Inferior parietal cortex (tissue), 1 donor: ENCODE results near the gene ERGIC2.

Experiments
- DNase-seq: peaks from one replicate; pipeline ENCODE4 v3.0.0-alpha.2; 2016; ENCODE audit errors: extremely low spot score

The ERGIC2 gene

DNA sequence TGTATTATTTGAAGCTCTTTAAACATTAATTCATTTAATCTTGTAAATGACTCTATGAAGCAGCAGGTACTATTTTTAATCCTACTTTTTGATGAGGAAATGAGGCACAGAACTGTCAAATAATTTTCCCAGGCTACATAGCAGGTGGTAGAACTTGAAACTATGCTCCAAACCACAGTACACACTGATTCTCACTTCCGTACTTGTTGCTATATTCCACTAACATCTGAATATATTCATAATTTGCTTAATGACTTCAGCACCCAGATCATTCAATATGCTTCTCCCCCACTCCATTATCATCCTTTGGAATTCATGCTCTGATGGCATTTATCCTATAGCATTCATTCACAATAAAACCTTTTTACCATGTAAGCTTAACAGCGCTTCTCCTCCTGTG is 4.9 kb downstream of the ERGIC2 start:
- no peak for DNase-seq

DNA sequence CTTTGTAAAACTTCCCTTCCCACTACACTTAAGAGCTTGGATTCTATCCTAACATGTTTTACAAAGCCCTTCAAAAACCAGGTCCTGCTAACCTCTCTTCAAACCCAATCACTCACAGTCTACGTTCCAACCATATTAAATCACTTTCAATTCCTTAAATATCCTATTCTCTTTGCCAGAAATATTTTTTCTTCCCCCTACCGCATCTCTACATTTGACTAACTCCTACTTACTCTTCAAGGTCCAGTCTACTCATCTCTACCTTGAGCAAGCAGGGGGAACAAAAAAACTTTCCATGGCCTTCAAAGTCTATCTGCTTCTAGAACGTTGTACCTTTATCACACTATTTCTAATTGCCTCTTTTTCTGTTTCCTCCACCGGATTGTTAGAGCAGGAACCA is 6.1 kb downstream of the ERGIC2 start:
- no peak for DNase-seq

DNA sequence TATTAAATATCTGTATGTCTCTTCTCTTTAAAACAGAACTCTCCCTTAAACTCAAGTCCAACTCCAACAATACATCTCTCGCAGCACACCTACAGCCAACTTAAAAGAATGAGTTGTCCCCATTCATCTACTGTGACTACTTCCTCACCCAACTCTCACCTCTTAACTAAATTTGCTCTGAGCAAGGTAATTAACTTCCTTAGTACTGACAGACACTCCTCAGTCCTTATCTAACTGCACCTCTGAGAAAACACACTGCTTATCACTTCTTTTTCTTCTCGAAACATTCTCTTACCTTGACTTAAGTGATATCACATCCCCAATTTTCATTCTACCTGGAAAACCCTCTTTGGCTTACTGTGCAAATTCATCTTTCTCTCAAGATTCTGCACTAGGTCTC is 7.0 kb downstream of the ERGIC2 start:
- DNase-seq = no peak

DNA sequence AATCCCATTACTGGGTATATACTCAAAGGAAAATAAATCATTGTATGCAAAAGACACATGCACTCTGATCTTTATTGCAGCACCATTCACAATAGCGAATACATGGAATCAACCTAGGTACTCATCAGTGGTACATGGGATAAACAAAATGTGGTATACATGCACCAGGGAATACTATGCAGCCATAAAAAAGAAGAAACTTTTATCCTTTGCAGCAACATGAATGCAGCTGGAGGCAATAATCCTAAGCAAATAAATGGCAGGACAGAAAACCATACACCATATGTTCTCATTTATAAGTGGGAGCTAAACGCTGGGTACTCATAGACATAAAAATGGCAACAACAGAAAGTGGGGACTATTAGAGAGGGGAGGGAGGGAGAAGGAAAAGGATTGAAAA is 15.9 kb downstream of the ERGIC2 start:
- no peak for DNase-seq

DNA sequence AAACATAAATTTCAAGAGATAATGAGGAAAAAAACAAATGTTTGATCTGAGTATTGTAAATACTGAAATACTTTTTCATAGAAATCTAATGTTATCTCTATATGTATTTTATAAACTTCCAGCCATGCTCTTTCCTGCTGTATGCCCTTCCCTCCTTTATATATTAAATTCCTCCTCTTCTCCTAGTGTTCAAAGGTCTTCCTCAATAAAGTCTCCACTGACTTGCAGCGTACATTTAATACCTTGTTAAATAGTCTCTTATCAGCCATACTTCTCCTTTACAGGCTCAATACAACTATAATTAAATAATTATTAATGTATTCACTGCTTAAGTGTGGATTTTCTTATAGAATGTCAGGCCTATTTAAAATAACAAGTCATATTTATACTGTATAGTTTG is 26.0 kb downstream of the ERGIC2 start:
- no peak for DNase-seq

DNA sequence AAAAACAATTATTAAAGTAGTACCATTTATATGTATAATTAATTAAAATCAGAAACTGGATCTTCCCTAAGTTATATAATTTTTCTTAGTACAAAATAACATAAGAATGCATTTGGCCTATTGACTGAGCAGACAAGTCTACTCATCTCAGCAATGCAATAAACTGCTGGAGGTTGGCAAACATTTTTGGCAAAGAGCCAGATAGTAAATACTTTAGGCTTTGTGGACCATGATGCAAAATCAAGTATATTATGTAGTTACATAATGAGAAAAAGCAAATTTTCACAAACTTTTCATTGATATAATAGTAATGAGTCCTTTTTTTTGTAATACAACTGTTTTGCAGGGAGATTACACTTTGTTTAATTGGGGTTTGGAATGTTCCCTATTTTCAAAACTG is 30.9 kb downstream of the ERGIC2 start:
- no peak for DNase-seq

DNA sequence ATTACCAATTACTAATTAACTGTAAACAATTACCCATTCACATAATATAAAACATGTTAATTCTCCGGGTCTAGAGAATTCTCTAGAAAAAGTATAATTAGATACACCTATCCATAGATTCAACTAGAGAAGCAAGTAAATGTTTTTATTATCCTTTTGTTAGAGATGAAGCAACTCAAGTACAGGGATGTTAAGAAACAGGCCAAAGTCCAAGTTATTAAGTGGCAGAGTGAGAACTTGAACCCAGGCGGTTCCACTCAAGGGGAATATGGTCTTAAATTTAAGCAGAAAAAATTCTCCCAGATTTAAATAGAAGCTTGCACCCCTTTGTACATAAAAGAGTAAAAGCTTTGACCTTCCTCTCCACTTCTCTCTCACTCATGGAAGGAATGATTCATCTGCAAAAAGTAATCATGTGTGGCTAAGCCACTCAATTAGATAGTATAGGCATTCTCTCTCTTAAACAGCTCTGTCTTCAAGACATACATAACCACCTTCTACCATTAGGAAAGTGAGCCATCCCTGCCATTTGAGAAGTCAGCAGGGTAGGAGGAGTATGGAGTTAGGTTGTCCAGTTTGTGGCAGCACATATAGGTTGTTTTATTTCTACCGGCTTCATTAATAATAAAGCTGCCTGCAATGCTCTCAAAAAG is 34.1 kb downstream of the ERGIC2 start:
- no peak for DNase-seq

DNA sequence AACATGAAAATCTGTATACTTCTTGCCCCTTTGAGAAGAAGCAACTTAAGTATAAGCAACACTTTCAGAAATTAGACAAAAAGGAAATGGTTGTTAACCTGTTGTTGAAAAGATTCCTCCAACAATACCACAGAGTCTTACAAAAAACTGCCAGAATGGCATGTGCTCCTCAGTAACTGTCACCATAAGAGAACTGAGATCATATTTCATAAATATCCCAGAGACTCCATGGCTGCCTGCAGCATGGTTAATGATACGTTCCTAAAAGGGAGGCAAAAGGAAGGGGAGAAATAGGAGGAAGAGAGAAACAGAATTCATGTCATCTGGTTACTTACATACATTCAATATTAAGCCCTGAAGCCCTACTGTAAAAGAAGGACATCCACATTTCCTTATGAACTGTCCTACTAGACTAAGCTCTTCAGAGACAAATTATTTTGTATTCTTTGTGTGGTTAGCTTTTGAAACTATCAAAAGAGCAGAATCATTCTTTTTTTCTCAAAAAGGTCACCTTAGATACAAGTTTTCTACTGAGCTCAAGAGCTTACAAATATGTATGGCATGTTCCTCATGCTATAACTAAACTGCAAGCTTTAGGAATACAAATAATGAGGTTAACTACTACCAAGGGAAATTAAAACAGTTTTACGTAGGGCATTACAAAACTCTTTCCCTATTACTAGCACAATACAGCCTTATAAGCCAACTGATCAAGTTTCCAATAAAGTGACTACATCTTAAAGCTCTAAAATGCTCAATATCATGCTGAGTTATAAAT is 37.8 kb downstream of the ERGIC2 start:
- no peak for DNase-seq

DNA sequence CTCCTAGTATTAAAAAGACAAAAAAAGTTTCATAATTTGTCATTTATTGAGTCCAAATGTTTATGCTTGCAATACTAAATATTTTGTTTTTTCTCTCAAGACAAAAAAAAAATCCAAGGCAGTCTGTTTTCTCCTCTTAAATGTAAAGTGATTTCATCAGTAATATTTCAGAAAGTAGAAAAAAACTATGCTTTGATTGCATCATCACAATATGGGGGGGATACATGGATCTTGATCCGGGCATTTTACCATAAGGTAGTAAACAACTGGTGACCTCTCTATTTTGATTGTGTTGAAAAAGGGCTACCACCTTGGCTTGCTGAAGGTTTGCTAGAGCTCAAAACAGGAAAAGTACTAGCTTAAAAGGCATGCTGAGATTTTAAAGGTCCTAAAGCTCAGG is 43.6 kb downstream of the ERGIC2 start:
- no peak for DNase-seq

DNA sequence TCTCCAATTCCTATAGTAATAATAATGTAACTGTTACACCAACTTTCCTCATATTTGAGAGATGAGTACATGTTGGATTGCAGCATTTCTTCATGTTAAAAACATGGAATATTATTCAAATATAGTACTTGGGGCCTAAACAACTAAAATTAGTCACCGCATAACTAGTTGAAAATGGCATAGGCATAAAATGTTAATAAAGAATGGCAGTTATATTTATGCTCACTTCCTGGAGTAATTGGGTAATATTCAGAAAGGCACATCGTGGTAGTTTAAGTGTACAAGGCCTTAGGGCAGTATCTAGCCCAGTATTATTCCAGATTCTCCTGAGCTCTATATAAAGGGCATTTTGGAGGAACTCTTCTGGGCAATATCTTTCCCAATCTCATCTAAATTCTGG is 46.0 kb downstream of the ERGIC2 start:
- DNase-seq = no peak

DNA sequence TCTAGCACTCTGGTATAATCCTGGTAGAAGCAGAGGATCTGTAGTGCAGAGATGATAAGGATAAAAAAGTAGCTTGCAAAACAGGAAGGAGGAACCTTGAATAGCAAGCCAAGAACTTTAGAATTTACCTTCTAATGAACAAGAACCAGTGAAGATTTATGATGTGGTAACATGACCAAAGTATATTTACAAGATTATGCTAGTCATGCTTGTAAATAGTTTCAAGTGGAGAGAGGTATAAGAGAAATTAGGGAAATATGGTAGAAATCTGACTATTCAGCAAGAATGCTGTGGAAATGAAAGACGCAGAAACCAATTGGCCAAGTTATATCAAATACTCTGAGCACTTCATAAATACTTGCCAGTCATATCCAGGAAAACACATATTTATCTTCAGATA is 47.8 kb downstream of the ERGIC2 start:
- no peak for DNase-seq

DNA sequence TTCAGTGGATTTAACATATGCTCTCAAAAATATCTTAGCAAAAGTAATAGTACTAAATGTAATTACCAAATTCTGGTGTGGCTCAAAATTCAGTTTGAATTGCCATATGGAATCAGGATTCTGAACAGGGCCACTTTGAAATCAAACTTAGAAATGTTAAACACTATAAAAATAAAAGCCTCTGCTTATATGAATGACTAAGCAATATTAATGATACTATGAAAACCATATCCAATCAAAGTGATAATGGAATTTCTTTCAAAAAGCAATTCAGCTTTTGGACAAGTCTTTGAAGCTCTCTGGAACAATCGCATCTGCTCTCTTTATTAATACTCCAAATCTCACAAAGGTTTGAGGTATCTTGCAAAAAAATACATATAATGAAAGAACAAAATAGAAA is 51.6 kb downstream of the ERGIC2 start:
- DNase-seq = no peak

DNA sequence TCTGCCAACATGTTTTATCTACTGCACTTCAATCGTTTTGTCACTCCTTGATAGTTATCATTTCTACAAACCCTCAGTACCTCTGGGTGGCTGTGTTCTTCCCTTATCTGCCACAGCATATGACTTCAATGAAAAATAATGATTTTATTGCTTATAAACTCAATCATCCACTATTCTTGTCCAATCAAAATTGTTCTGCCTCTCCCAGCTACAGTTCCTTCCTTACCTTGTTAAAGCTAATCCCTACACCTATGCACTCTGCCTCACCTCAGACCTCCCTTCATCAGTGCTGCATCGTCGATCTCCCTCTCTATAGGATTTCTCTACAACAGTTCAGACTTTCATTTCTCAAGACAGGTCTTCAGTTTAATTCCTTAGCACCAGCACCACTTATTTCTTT is 58.8 kb downstream of the ERGIC2 start:
- no peak for DNase-seq

DNA sequence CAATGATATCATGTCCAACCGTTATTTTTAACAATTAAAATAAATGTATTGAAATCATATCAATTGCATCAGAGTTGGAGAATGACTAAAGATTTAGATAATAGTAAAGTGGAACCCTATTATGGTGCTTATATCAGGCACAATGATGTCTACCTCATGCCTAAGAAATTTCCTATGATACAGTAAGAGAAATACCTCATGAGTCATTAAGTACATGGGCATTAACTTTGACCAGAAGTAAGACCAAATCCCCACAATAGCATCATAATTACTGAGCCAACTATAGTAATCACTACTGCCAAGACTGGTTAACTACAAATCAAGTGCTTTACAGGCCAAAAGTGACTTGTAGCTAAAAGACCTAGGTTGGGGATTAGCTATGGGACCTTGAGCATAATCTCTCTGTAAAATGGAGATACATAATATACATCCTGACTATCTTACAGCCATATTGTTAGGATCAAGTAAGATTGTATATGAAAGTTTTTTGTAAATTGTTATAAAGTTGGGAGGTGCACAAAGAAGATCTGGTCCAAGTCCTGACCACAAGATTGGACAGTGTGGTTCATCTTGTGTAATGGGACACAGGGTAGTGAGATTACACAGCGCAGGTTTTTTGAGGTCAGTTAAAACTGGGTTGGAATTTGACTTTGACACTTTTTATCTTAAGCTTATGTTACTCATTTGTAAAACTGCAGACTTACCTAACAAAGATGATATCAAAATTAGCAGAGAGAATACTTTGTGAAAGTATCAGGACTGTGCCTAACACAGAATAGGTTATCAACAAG is 60.5 kb downstream of the ERGIC2 start:
- no peak for DNase-seq

DNA sequence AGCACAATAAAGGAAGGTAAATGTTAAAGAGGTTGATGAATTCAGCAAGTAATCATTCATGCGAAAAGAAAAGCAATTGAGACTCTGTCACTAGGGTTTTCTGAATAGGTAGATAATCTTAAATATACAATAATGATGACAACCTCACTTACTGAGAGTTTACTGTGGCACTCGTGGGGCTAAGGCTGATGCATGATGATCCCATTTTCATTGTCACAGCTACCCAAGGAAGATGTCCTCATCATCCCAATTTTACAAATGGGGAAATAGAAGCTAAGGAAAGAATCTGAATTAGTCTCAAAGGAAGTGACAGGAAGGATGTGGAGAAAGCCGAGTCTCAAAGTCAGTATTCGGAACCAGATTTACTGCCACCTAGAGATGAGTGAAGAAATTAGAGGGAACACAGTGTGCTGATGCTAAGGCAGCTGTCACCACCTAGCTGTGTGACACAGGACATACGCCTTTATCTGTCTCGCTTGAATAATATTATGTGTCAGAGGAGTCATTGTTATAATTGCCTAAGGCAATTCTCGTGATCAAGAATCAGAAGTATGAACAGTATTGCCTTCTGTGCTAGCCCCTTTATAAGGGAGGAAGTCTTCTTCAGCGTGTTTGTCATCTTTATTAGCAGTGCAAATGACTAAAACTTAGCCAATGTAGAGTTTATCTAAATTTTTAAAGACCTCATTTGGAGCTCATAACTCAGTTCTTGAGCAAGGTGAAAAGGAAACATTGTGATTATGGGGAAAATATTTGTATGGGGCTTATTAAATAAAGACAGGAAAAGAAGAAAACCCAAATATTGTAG is 63.2 kb downstream of the ERGIC2 start:
- DNase-seq = peak; percentile 88

DNA sequence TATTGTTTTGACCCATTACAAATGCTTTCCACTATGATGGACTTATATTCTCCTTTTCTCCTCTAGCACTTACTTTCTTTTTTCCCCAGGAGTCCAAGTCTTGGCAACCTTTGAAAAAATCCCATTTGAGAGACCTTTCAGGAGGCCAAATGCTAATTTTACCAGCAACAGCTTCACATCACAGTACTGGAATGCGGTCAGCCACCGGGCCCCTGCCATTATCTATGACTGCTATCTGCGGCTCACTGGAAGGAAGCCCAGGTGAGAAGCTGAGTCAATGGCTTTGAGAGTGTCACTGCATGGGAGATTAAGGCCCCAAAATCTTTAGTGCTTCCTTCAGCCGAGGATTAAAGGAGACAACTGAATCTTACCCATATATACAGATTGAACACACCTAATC is 64.2 kb downstream of the ERGIC2 start:
- no peak for DNase-seq

DNA sequence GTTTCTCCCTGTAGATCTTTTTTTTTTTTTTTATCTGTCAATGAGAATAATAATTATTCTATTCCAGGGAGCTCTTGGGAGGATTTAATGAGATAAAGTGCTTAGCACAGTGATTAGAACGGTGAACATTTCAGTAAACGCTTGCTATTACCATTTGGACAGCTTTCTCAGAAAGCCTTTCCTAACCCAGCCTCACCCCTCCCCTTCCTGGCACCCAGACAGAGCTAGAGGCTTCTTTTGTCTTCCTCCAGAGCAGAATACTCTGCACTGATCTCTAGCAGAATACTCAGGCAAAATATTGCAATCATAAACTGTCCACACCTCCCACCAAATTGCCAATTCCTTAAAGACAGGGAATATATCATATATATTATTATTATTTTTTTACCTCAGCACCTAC is 66.6 kb downstream of the ERGIC2 start:
- peak; percentile 34 for DNase-seq

DNA sequence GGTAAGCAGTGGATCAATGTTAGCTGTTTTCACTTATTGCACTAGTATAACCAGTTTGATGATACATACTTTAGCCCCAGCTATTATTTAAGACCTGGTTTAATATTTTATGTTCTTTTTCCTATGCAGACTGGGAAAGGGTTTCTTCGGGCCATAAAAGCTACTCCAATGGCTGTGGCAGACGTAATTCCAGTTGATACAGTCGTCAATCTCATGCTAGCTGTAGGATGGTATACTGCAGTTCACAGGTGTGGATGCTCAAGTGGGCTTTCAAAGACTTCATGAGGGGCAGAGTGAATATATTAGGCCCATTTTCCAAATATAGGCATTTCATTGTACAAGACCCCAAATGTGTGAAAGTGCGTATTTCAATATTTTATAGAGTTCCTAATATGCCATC is 70.1 kb downstream of the ERGIC2 start:
- DNase-seq = no peak

DNA sequence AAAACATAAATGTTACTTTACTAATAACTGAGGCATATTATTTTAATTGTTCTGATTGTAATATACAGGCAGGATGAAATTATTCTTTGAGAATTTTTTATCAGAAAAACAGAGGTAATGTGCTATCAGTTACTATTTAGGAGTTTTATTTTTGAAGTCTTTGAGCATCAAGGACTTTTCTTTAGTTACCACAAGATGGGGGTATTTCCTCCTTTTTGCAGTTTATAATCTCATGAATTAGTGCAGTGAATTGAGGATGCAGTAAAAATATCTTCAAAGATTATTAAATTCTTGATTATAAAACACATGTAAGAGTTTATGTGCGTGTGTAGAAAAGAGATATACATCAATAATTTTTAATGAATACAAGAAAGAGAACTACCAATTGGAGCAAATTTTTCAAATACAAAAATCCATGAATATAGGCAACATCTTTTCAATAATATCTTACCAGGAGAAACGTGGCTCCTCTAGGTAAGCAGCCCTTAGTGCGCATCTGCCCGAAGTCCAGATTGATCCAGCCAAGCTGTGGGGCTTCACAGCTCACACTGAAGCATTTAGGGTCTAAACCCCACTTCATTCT is 71.6 kb downstream of the ERGIC2 start:
- no peak for DNase-seq

DNA sequence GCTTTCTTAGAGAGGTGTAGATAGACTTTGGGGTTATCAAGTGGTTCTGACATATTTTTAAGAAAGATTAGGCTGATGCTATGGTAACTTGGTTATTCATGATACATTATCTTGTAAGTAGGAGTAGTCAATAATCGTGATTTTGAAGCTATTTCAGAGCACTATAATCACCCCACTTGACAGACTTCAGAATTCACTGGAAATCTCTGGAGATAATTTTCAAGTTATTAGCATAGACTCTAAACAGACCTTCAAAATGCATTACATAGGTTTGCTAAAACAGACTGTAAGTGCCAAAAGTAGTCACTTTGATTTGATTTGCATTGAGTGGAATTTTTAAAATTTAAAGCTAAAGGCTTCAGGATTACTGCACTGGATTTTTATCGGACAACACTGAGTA is 74.3 kb downstream of the ERGIC2 start:
- DNase-seq = no peak

DNA sequence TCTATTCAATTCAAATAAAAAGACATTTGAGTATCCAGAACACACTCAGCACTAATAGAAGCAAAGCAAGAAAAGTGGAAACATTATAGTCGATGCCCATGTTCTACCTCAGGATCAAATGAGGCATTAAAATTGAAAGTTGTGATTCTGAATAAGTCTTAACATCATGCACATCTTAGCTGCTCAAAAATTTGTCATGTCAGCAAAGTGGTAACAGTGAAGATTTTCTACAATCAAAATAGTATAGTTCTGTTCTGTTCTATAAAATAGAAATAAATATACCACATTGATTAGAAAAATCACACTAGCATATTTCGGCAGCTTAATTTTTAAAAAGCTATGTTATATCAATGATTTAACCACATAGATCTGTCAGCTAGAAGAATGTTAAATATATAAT is 74.7 kb downstream of the ERGIC2 start:
- DNase-seq = no peak

DNA sequence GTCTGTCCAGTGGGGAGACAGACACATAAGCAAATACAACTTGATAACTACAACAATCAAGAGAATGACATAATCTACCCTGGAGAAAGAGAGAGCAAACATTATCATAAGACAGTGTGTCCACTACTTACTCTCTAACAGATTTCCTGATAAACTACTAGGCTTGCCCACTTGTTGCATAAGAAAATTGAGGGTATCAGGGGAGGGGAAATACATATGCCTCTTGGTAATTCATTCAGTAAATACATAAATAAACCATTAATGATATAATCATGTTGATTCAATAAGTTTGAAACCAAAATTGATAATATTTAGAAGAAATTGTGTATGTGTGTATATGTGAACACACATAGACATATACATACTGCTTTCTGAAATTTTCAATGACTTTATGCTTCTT is 76.6 kb downstream of the ERGIC2 start:
- no peak for DNase-seq
